ENCODE measurements around the gene EVI5L.

Gene EVI5L

DNA sequence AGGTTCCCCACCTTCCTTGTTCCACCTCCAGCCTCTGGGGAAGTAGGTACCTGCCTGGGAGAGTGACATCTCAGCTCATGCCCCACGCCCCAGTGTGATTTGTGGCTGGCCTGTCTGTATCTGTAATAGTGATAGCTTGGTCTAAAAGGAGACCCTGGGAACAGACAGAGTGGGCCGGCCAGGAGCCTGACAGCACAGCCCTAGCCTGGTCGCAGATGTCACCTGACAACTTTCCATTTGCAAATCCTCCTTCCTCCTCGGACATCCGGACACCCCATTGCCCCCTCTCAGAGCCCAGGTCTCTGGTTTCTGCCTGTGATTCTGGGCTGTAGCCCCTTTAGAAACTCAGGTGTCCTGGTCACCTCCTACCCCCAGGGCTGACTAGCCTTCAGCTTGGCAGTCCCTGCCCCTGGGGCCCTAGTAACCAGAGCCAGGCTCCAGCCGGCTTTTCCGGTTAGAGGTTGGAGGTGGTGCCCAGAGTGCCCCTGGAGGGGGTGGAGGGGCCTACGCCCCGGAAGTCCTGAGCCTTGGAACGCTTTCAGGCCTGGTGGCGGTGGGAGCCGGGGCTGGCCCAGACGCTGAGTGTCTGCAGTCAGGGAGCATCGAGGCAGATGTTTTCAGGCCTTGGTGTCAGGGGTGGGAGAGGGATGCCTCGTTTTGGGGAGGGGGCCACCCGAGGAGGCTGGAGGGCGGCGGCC, 64.7 kb downstream of the EVI5L start:
- H4K20me1 ChIP-seq (ENCODE audit: control insufficient read depth, insufficient read depth, low read depth, low read length), result no peaks in the 10 kb centered on the region
- H3K79me2 ChIP-seq (ENCODE audit: control insufficient read depth, low read length), result no peaks in the 10 kb centered on the region
- H3K36me3 ChIP-seq (ENCODE audit: control insufficient read depth, low read length), result no peaks in the 10 kb centered on the region
- no peak overlapping the region for H3K4me3 ChIP-seq (ENCODE audit: low read length)
- H3K27me3 ChIP-seq (ENCODE audit: control insufficient read depth, low read length), result no peaks in the 10 kb centered on the region
- H3K4me2 ChIP-seq (ENCODE audit: low read length), result no peak overlapping the region
- no peaks in the 10 kb centered on the region for H3K9me2 ChIP-seq (replicated peaks; ENCODE audit: control insufficient read depth, low read length)
- no peak for TF ChIP-seq EZH2phosphoT487 (IDR thresholded peaks at IDR 0.05; ENCODE audit: borderline replicate concordance, low read length)
- TF ChIP-seq, protein P1, sequence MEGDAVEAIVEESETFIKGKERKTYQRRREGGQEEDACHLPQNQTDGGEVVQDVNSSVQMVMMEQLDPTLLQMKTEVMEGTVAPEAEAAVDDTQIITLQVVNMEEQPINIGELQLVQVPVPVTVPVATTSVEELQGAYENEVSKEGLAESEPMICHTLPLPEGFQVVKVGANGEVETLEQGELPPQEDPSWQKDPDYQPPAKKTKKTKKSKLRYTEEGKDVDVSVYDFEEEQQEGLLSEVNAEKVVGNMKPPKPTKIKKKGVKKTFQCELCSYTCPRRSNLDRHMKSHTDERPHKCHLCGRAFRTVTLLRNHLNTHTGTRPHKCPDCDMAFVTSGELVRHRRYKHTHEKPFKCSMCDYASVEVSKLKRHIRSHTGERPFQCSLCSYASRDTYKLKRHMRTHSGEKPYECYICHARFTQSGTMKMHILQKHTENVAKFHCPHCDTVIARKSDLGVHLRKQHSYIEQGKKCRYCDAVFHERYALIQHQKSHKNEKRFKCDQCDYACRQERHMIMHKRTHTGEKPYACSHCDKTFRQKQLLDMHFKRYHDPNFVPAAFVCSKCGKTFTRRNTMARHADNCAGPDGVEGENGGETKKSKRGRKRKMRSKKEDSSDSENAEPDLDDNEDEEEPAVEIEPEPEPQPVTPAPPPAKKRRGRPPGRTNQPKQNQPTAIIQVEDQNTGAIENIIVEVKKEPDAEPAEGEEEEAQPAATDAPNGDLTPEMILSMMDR (IDR thresholded peaks at IDR 0.05; ENCODE audit: low read depth, low read length, poor library complexity, severe bottlenecking), result no peak
- peaks cover 3% of the 10 kb centered on the region; the same call in 1 of the 2 replicates for H3K4me1 ChIP-seq (ENCODE audit: control insufficient read depth, low read length)
- H3F3A ChIP-seq (ENCODE audit: control insufficient read depth, insufficient read depth), result no peaks in the 10 kb centered on the region
- no peaks in the 10 kb centered on the region for H3K9me3 ChIP-seq (ENCODE audit: control insufficient read depth, insufficient read depth, low read length)
- H3K27ac ChIP-seq (ENCODE audit: low read depth, low read length), result no peak overlapping the region

DNA sequence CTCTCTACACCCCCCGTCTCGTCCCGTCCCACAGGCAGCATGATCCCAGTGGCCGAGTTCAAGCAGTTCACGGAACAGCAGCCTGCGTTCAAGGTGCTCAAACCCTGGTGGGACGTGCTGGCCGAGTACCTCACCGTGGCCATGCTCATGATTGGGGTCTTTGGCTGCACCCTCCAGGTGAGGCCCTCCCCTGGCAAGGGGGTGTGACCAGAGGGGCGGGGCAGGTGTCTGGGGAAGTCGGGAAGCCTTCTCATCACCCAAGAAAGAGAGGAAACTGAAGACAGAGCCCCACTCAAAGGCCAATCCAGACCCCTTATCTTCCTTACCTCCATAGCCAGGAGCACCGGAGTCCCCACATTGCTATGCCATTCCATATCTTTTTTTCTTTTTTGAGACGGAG, 65.5 kb downstream of the EVI5L start:
- Histone ChIP-seq H3F3A (ENCODE audit: control insufficient read depth, insufficient read depth) (no peaks in the 10 kb centered on the region), H4K20me1 (ENCODE audit: control insufficient read depth, insufficient read depth, low read depth, low read length) (no peaks in the 10 kb centered on the region), H3K27me3 (ENCODE audit: control insufficient read depth, low read length) (no peaks in the 10 kb centered on the region), H3K9me2 (replicated peaks; ENCODE audit: control insufficient read depth, low read length) (no peaks in the 10 kb centered on the region), H3K4me2 (ENCODE audit: low read length) (no peak overlapping the region), H3K27ac (ENCODE audit: low read depth, low read length) (no peak overlapping the region), H3K4me3 (ENCODE audit: low read length) (no peak overlapping the region), H3K4me1 (ENCODE audit: control insufficient read depth, low read length) (peaks cover 3% of the 10 kb centered on the region; the same call in 1 of the 2 replicates), H3K79me2 (ENCODE audit: control insufficient read depth, low read length) (no peaks in the 10 kb centered on the region), H3K36me3 (ENCODE audit: control insufficient read depth, low read length) (no peaks in the 10 kb centered on the region), H3K9me3 (ENCODE audit: control insufficient read depth, insufficient read depth, low read length) (no peaks in the 10 kb centered on the region)
- TF ChIP-seq EZH2phosphoT487 (IDR thresholded peaks at IDR 0.05; ENCODE audit: borderline replicate concordance, low read length), result no peak
- TF ChIP-seq, protein P1 (IDR thresholded peaks at IDR 0.05; ENCODE audit: low read depth, low read length, poor library complexity, severe bottlenecking), result no peak

DNA sequence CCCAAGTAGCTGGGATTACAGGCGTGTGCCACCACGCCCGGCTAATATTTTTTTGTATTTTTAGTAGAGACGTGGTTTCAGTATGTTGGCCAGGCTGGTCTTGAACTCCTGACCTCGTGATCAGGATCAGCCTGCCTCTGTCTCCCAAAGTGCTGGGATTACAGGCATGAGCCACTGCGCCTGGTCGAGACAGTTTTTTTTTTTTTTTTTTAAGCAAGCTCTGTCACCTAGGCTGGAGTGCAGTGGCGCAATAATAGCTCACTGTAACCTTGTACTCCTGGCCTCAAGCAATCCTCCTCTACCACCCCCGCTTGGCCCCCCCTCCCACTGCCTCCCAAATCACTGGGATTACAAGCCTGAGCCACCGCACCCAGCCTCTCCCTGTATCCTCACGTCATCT, 67.3 kb downstream of the EVI5L start:
- Histone ChIP-seq H3K27me3 (ENCODE audit: control insufficient read depth, low read length) (no peaks in the 10 kb centered on the region), H3K79me2 (ENCODE audit: control insufficient read depth, low read length) (no peaks in the 10 kb centered on the region), H3K36me3 (ENCODE audit: control insufficient read depth, low read length) (no peaks in the 10 kb centered on the region), H3F3A (ENCODE audit: control insufficient read depth, insufficient read depth) (no peaks in the 10 kb centered on the region), H3K27ac (ENCODE audit: low read depth, low read length) (no peak overlapping the region), H3K9me2 (replicated peaks; ENCODE audit: control insufficient read depth, low read length) (no peaks in the 10 kb centered on the region), H3K4me3 (ENCODE audit: low read length) (no peak overlapping the region), H3K4me2 (ENCODE audit: low read length) (no peak overlapping the region), H3K9me3 (ENCODE audit: control insufficient read depth, insufficient read depth, low read length) (no peaks in the 10 kb centered on the region), H3K4me1 (ENCODE audit: control insufficient read depth, low read length) (peaks cover 3% of the 10 kb centered on the region), H4K20me1 (ENCODE audit: control insufficient read depth, insufficient read depth, low read depth, low read length) (no peaks in the 10 kb centered on the region)
- TF ChIP-seq, protein P1 (IDR thresholded peaks at IDR 0.05; ENCODE audit: low read depth, low read length, poor library complexity, severe bottlenecking), result no peak
- no peak for TF ChIP-seq EZH2phosphoT487 (IDR thresholded peaks at IDR 0.05; ENCODE audit: borderline replicate concordance, low read length)
